Neural progenitor cell (in vitro differentiated cells): ENCODE results near the gene CAMSAP1. TPM values are rescaled to one million over a fixed set of nuclear protein-coding genes. Genes with fewer than 3 reads are reported as not detected.

Source experiments
- DNase-seq: peaks from one replicate; pipeline ENCODE4 v3.0.0-alpha.2; 2016; ENCODE audit warnings: low spot score
- H2AFZ ChIP-seq: fragments of 200-600 bp; sonication (generic); replicated peaks from 2 replicates; pipeline ENCODE4 v1.6.1; 2016; ENCODE audit warnings: antibody characterized with exemption
- H3F3A ChIP-seq: fragments of 200-600 bp; sonication (generic); 2 replicates; pipeline ENCODE4 v1.6.1; 2016; ENCODE audit warnings: antibody characterized with exemption, low read depth
- H3K27ac ChIP-seq: fragments of 200-600 bp; sonication (generic); 2 replicates; pipeline ENCODE4 v1.5.1; 2016; ENCODE audit warnings: mild to moderate bottlenecking
- H3K27me3 ChIP-seq: fragments of 200-600 bp; sonication (generic); 2 replicates; pipeline ENCODE4 v1.6.1; 2016; ENCODE audit warnings: mild to moderate bottlenecking, moderate library complexity
- H3K36me3 ChIP-seq: fragments of 200-600 bp; sonication (generic); 2 replicates; pipeline ENCODE4 v1.5.1; 2016
- H3K4me1 ChIP-seq: fragments of 200-600 bp; sonication (generic); 2 replicates; pipeline ENCODE4 v1.6.1; 2016; ENCODE audit warnings: mixed run types
- H3K4me2 ChIP-seq: fragments of 200-600 bp; sonication (generic); 2 replicates; pipeline ENCODE4 v1.6.1; 2016
- H3K4me3 ChIP-seq: fragments of 200-600 bp; sonication (generic); 2 replicates; pipeline ENCODE4 v1.5.1; 2016
- H3K79me2 ChIP-seq: fragments of 200-600 bp; sonication (generic); 2 replicates; pipeline ENCODE4 v1.6.1; 2016; ENCODE audit warnings: low read depth
- H3K9ac ChIP-seq: fragments of 200-600 bp; sonication (generic); 2 replicates; pipeline ENCODE4 v1.6.1; 2016
- H3K9me3 ChIP-seq: fragments of 200-600 bp; sonication (generic); 2 replicates; pipeline ENCODE4 v1.5.1; 2016; ENCODE audit warnings: low read depth
- H4K20me1 ChIP-seq: fragments of 200-600 bp; sonication (generic); 2 replicates; pipeline ENCODE4 v1.6.1; 2016; ENCODE audit warnings: low read depth
- H3K27ac Mint-ChIP-seq: 3 replicates; pipeline ENCODE4 v1.8.0; 2021; ENCODE audit warnings: mixed read lengths
- H3K27me3 Mint-ChIP-seq: 2 replicates; pipeline ENCODE4 v1.8.0; 2022; ENCODE audit warnings: low read depth, mild to moderate bottlenecking, inconsistent platforms, moderate library complexity, mixed read lengths; ENCODE audit not compliant: insufficient read depth
- H3K36me3 Mint-ChIP-seq: 3 replicates; pipeline ENCODE4 v1.8.0; 2021; ENCODE audit warnings: mixed read lengths
- H3K4me1 Mint-ChIP-seq: 3 replicates; pipeline ENCODE4 v1.8.0; 2021; ENCODE audit warnings: mixed read lengths
- H3K4me3 Mint-ChIP-seq: 3 replicates; pipeline ENCODE4 v1.8.0; 2021; ENCODE audit warnings: mild to moderate bottlenecking, moderate library complexity, mixed read lengths
- H3K9me3 Mint-ChIP-seq: 3 replicates; pipeline ENCODE4 v1.8.0; 2020; ENCODE audit warnings: mixed read lengths
- EZH2 ChIP-seq: fragments of 200-600 bp; sonication (generic); IDR thresholded peaks from 2 replicates; pipeline ENCODE4 v1.6.1; 2017; ENCODE audit warnings: antibody characterized with exemption, mild to moderate bottlenecking, moderate library complexity
- EZH2phosphoT487 ChIP-seq: fragments of 200-600 bp; sonication (generic); IDR thresholded peaks from 2 replicates; pipeline ENCODE4 v1.6.1; 2017; ENCODE audit warnings: antibody characterized with exemption
- total RNA-seq: library from RNA; depleted of rRNA; stranded (reverse); fragments of >200 nt; gene quantifications from 2 replicates; pipeline ENCODE4 v1.2.3, GENCODE V29; 2015; ENCODE audit warnings: low replicate concordance
- TF ChIP-seq, protein P1 (sequence below): fragments of 200-600 bp; sonication (generic); IDR thresholded peaks from 2 replicates; pipeline ENCODE4 v1.5.1; 2017; ENCODE audit warnings: antibody characterized with exemption, mild to moderate bottlenecking

Gene CAMSAP1
- total RNA-seq, 1 donor from 2014 or later, result 39.3 TPM

DNA sequence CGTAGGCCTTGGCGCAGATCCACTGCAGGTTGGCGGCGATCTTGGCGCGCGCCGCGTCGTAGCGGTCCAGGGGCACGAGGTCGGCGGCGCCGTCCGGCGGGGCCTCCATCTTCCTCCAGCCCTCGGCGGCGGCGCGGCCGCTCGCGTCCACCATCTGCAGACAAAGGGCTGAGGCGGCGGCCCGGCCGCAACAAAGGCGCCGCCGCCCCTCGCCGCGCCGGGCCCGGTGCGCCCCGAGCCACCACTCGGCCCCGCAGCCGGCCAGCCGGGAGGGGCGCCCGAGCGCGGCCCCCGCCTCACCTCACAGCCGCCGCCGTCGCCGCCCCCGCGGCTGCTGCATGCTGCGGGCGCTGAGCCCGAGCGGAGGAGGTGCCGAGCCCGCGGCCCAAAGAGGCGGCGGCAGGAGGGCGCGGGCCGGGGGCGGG lies 328 bp downstream of the CAMSAP1 start:
- Mint-ChIP-seq H3K4me3 (peak overlapping the region; percentile 69), H3K36me3 (peaks cover 70% of the 10 kb centered on the region)
- H3K4me2 ChIP-seq, result peak overlapping the region; percentile 93

DNA sequence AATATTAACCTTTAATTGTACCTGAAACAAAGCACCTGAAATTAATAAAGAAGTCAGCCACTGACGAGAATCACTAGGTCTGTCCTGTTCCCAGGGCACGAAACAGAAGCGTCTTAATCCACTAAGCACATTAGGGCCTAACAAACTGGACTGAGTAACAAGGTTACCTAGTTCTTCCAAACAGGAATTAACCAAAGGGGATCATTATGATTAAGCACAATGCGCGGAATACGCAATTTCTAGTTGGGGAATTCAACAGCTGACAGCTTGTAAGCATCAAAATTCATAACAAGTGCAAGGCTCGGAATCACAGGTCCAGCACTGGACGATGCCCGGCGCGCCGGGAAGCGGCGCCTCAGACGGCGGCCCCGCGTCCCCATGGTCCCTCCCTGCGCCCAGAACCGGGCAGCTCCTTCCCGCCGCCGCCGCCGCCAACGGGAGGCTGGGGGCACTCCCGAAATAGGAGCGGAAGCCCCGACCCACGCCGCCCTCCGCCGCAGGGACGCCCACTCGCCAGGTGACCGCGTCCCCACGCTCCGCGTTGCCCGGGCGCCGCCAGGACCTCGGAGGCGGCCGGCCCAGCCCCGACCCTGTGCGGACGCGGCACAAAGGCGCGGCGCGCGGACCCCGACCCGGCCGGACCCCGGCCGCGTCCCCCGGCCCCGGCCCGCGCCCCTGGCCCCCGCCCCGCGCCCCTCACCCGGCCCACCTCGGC lies 898 bp downstream of the CAMSAP1 start:
- Mint-ChIP-seq H3K27ac (peak overlapping the region; percentile 96), H3K9me3 (peaks cover 59% of the 10 kb centered on the region), H3K27me3 (no peaks in the 10 kb centered on the region), H3K4me1 (peaks cover 29% of the 10 kb centered on the region), H3K36me3 (peaks cover 70% of the 10 kb centered on the region), H3K4me3 (peak overlapping the region; percentile 91)
- Histone ChIP-seq H3K4me2 (peak overlapping the region; percentile 93), H3K79me2 (peaks cover 85% of the 10 kb centered on the region), H3K27ac (peak overlapping the region; percentile 79), H3K9ac (peak overlapping the region; percentile 65), H3K9me3 (no peaks in the 10 kb centered on the region), H4K20me1 (peaks cover 51% of the 10 kb centered on the region), H3K36me3 (no peaks in the 10 kb centered on the region), H3K27me3 (no peaks in the 10 kb centered on the region), H3K4me3 (peak overlapping the region; percentile 78), H3K4me1 (peaks cover 35% of the 10 kb centered on the region), H3F3A (peaks cover 17% of the 10 kb centered on the region), H2AFZ (no peak overlapping the region)
- TF ChIP-seq EZH2, result no peak
- TF ChIP-seq EZH2phosphoT487, result no peak
- TF ChIP-seq, protein P1, sequence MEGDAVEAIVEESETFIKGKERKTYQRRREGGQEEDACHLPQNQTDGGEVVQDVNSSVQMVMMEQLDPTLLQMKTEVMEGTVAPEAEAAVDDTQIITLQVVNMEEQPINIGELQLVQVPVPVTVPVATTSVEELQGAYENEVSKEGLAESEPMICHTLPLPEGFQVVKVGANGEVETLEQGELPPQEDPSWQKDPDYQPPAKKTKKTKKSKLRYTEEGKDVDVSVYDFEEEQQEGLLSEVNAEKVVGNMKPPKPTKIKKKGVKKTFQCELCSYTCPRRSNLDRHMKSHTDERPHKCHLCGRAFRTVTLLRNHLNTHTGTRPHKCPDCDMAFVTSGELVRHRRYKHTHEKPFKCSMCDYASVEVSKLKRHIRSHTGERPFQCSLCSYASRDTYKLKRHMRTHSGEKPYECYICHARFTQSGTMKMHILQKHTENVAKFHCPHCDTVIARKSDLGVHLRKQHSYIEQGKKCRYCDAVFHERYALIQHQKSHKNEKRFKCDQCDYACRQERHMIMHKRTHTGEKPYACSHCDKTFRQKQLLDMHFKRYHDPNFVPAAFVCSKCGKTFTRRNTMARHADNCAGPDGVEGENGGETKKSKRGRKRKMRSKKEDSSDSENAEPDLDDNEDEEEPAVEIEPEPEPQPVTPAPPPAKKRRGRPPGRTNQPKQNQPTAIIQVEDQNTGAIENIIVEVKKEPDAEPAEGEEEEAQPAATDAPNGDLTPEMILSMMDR, result no peak
- DNase-seq, result peak; percentile 56

More for the DNA sequence above, 328 bp downstream of the CAMSAP1 start:
- DNase-seq, result peak; percentile 89
- no peaks in the 10 kb centered on the region for H3K36me3 ChIP-seq
- peak overlapping the region; percentile 78 for H3K4me3 ChIP-seq
- H3K4me1 Mint-ChIP-seq, result peaks cover 29% of the 10 kb centered on the region
- peak overlapping the region; percentile 79 for H3K27ac ChIP-seq
- H3K9ac ChIP-seq, result peak overlapping the region; percentile 64
- H3K79me2 ChIP-seq, result peaks cover 79% of the 10 kb centered on the region
- no peaks in the 10 kb centered on the region for H3K27me3 Mint-ChIP-seq
- TF ChIP-seq EZH2phosphoT487 (no peak), EZH2 (no peak)
- TF ChIP-seq, protein P1, result no peak
- H3K27ac Mint-ChIP-seq, result no peak overlapping the region
- peaks cover 17% of the 10 kb centered on the region for H3F3A ChIP-seq
- no peak overlapping the region for H2AFZ ChIP-seq
- H4K20me1 ChIP-seq, result peaks cover 45% of the 10 kb centered on the region
- no peaks in the 10 kb centered on the region for H3K27me3 ChIP-seq
- no peaks in the 10 kb centered on the region for H3K9me3 ChIP-seq
- H3K4me1 ChIP-seq, result peaks cover 35% of the 10 kb centered on the region
- peaks cover 58% of the 10 kb centered on the region for H3K9me3 Mint-ChIP-seq

DNA sequence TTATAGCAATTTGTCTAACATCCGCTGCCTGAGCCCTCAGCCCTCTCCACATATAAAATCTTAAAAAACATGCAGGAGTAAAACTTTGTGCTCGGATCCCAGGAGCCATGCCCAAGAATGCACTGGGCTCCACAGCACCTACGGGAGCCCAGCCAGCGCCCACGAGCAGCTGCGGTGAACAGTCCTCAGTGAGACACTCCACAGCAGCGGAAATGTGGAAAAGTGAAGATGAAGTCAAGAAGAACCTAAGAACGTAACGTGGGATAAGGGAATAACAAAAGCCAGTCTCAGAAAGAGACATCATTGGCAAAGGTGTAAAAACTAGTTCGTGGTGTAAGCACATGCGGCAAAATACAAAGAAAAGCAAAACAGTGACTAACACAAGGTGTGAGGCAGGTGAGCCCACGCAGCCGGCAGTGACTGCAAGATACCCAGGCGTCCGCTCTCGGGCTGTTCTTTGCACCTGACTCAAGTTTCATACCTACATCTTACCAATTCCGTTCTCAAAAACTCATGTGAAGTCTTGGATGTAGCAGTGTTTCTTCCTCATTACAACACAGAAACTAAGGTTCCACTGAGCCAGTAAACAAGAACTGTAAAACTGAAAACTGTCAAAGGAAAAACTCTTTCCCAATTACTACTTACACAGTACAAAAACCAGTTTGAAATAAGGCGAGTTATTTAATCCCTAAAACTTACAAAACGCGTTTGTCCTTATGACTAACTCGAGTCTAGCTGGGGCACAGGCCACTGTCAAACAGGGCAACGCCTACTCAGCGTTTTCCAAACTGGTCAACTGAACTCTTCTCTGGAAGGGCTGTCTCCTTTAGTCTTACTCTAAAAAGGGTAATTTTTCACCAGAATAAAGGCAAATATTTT lies 1.7 kb downstream of the CAMSAP1 start:
- Histone ChIP-seq H3K4me1 (peaks cover 35% of the 10 kb centered on the region), H3K9ac (peak overlapping the region; percentile 65), H3K27ac (no peak overlapping the region), H3F3A (peaks cover 17% of the 10 kb centered on the region), H4K20me1 (peaks cover 52% of the 10 kb centered on the region), H3K27me3 (no peaks in the 10 kb centered on the region), H3K4me2 (peak overlapping the region; percentile 93), H3K4me3 (peak overlapping the region; percentile 78), H3K9me3 (no peaks in the 10 kb centered on the region), H3K79me2 (peaks cover 90% of the 10 kb centered on the region), H3K36me3 (no peaks in the 10 kb centered on the region), H2AFZ (no peak overlapping the region)
- DNase-seq, result peak; percentile 44
- peaks cover 58% of the 10 kb centered on the region for H3K9me3 Mint-ChIP-seq
- peaks cover 69% of the 10 kb centered on the region for H3K36me3 Mint-ChIP-seq
- no peaks in the 10 kb centered on the region for H3K27me3 Mint-ChIP-seq
- TF ChIP-seq, protein P1, result no peak
- no peak for TF ChIP-seq EZH2phosphoT487
- TF ChIP-seq EZH2, result no peak
- H3K4me1 Mint-ChIP-seq, result peaks cover 29% of the 10 kb centered on the region
- peak overlapping the region; percentile 91 for H3K4me3 Mint-ChIP-seq
- peak overlapping the region; percentile 96 for H3K27ac Mint-ChIP-seq
